Measurements from ENCODE around the gene TTC16.
A peak's percentile ranks its signal among the peaks of the same experiment; 100 is the strongest.

Gene TTC16

GRCh38 chr9:127715470-127716337 is at the start of gene TTC16, which contains the start of gene PTRH1:
Gene TTC16 (plus strand): TSS chr9:127716079. CDS start chr9:127716146, 67 bp downstream.
Gene PTRH1 (minus strand): TSS chr9:127715663. CDS start chr9:127715639, 24 bp downstream.
- DNase-seq: peak; percentile 86

- no peak for DNase-seq
These were observed 48.6 kb upstream of the TTC16 start for GRCh38 chr9:127667127-127667844.

GRCh38 chr9:127667906-127668305 is 48.0 kb upstream of the TTC16 start:
- DNase-seq: no peak

- no peak for DNase-seq
These were observed 42.6 kb upstream of the TTC16 start for GRCh38 chr9:127673234-127673633.

- no peak for DNase-seq
These were observed 39.2 kb upstream of the TTC16 start for GRCh38 chr9:127676638-127677037.

- DNase-seq: no peak
These were observed 36.4 kb upstream of the TTC16 start for GRCh38 chr9:127679506-127679905.

GRCh38 chr9:127680226-127680625 is 35.7 kb upstream of the TTC16 start:
- DNase-seq: no peak

GRCh38 chr9:127680846-127681245 is 35.0 kb upstream of the TTC16 start:
- no peak for DNase-seq

GRCh38 chr9:127682351-127683136 is 33.3 kb upstream of the TTC16 start:
- no peak for DNase-seq

- DNase-seq: no peak
These were observed 32.2 kb upstream of the TTC16 start for GRCh38 chr9:127683723-127684122.

- no peak for DNase-seq
These were observed 31.3 kb upstream of the TTC16 start for GRCh38 chr9:127684576-127684975.

GRCh38 chr9:127686461-127687393 is 29.2 kb upstream of the TTC16 start:
- DNase-seq: peak; percentile 17

- DNase-seq: no peak
These were observed 26.4 kb upstream of the TTC16 start for GRCh38 chr9:127689329-127690000.

- DNase-seq: no peak
These were observed 25.1 kb upstream of the TTC16 start for GRCh38 chr9:127690735-127691134.

- no peak for DNase-seq
These were observed 23.8 kb upstream of the TTC16 start for GRCh38 chr9:127692071-127692470.

- no peak for DNase-seq
These were observed 22.7 kb upstream of the TTC16 start for GRCh38 chr9:127693143-127693542.

GRCh38 chr9:127693697-127694096 is 22.2 kb upstream of the TTC16 start:
- no peak for DNase-seq

GRCh38 chr9:127694890-127695720 is 20.8 kb upstream of the TTC16 start:
- DNase-seq: no peak

GRCh38 chr9:127697575-127697974 is 18.3 kb upstream of the TTC16 start:
- no peak for DNase-seq

- no peak for DNase-seq
These were observed 17.5 kb upstream of the TTC16 start for GRCh38 chr9:127698386-127698785.
